ENCODE data around the gene TTC12.
"Not testable (repeated sequence)": the region's sequence is repeated elsewhere in the genome, so short reads cannot be mapped to it uniquely, and the experiment has no call there.

- TF ChIP-seq ZNF691 (CRISPR knock-in tag; IDR thresholded peaks at IDR 0.05; ENCODE audit: borderline replicate concordance, low read depth); ZBTB1 (CRISPR knock-in tag; IDR thresholded peaks at IDR 0.05; ENCODE audit: borderline replicate concordance); PLSCR1 (CRISPR knock-in tag; IDR thresholded peaks at IDR 0.05; ENCODE audit: borderline replicate concordance); CTCF (CRISPR knock-in tag; IDR thresholded peaks at IDR 0.05); MZF1 (CRISPR knock-in tag; IDR thresholded peaks at IDR 0.05; ENCODE audit: borderline replicate concordance); ZNF703 (CRISPR knock-in tag; IDR thresholded peaks at IDR 0.05; ENCODE audit: borderline replicate concordance); ZNF512 (CRISPR knock-in tag; IDR thresholded peaks at IDR 0.05); SSRP1 (CRISPR knock-in tag; IDR thresholded peaks at IDR 0.05); HDAC6 (IDR thresholded peaks at IDR 0.05; ENCODE audit: low read depth, low read length); NFAT5 (CRISPR knock-in tag; IDR thresholded peaks at IDR 0.05); POLR2A (IDR thresholded peaks at IDR 0.05; ENCODE audit: insufficient read depth in 1 of 2, low read depth in 2 of 2, low read length in 2 of 2); BRF2 (CRISPR knock-in tag; IDR thresholded peaks at IDR 0.05); ONECUT2 (CRISPR knock-in tag; IDR thresholded peaks at IDR 0.05); ZKSCAN5 (CRISPR knock-in tag; IDR thresholded peaks at IDR 0.05): not testable (repeated sequence)
These were observed 15.9 kb upstream of the TTC12 start for GRCh38 chr11:113298496-113298895.

All from HepG2 (cell line).